Testis (tissue), 2 donors: Measurements from ENCODE around the gene PGK1.
"Not testable (repeated sequence)": the region's sequence is repeated elsewhere in the genome, so short reads cannot be mapped to it uniquely, and the experiment has no call there.

Experiments
- POLR2A ChIP-seq: fragments of 450-650 bp; IDR thresholded peaks from one replicate; pipeline ENCODE4 v1.6.1; 2017; ENCODE audit warnings: antibody characterized with exemption, mild to moderate bottlenecking, moderate library complexity
- TF ChIP-seq, protein P1 (sequence below), 3 experiments: fragments of 450-650 bp in 2 of 3; fragments of 200-600 bp in 1 of 3; sonication (generic) in 1 of 3; IDR thresholded peaks; one replicate each; pipeline ENCODE4 v1.5.1; 2016 to 2019; ENCODE audit warnings: antibody characterized with exemption in 3 of 3, mild to moderate bottlenecking in 2 of 3, moderate library complexity in 1 of 3

DNA sequence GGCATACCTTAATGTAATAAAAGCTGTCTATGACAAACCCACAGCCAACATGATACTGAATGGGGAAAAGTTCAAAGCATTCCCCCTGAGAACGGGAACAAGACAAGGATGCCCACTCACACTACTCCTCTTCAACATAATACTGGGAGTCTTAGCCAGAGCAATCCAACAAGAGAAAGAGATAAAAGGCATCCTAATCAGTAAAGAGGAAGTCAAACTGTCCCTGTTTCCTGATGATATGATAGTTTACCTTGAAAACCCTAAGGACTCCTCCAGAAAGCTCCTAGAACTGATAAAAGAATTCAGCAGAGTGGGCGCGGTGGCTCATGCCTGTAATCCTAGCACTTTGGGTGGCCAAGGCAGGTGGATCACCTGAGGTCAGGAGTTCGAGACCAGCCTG, 59.1 kb downstream of the PGK1 start:
- TF ChIP-seq, protein P1, sequence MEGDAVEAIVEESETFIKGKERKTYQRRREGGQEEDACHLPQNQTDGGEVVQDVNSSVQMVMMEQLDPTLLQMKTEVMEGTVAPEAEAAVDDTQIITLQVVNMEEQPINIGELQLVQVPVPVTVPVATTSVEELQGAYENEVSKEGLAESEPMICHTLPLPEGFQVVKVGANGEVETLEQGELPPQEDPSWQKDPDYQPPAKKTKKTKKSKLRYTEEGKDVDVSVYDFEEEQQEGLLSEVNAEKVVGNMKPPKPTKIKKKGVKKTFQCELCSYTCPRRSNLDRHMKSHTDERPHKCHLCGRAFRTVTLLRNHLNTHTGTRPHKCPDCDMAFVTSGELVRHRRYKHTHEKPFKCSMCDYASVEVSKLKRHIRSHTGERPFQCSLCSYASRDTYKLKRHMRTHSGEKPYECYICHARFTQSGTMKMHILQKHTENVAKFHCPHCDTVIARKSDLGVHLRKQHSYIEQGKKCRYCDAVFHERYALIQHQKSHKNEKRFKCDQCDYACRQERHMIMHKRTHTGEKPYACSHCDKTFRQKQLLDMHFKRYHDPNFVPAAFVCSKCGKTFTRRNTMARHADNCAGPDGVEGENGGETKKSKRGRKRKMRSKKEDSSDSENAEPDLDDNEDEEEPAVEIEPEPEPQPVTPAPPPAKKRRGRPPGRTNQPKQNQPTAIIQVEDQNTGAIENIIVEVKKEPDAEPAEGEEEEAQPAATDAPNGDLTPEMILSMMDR (IDR thresholded peaks at IDR 0.05) = not testable (repeated sequence)
- TF ChIP-seq POLR2A = not testable (repeated sequence)
